Psoas muscle (tissue), 8 donors: Measurements from ENCODE around the gene KLHL10. TPM values are rescaled to one million over a fixed set of nuclear protein-coding genes. Genes with fewer than 3 reads are reported as not detected.

Experiments used
- ATAC-seq, 4 donors: fragments of 200-7000 bp; cut with Tn5 transposase; one replicate each; pipeline ENCODE4 v1.9.1; 2020; ENCODE audit warnings: moderate library complexity in 3 of 4, mild to moderate bottlenecking in 2 of 4
- DNase-seq, 2 donors: peaks; one replicate each; pipeline ENCODE4 v3.0.0-alpha.2; 2020
- H3K27ac ChIP-seq: fragments of 200-600 bp; one replicate; pipeline ENCODE4 v1.8.0; 2022
- H3K27me3 ChIP-seq, 3 donors: fragments of 200-600 bp in 1 of 3; one replicate each; pipeline versions ENCODE4 v1.6.1 to v1.8.0; 2013 to 2022; ENCODE audit warnings: low read length in 2 of 3, mild to moderate bottlenecking in 2 of 3, moderate library complexity in 1 of 3; ENCODE audit not compliant: insufficient read depth in 3 of 3
- H3K36me3 ChIP-seq, 2 donors: fragments of 200-600 bp in 1 of 2; one replicate each; pipeline versions ENCODE4 v1.6.1 to v1.8.0; 2013 to 2022; ENCODE audit warnings: low read depth in 1 of 2, mild to moderate bottlenecking in 1 of 2, moderate library complexity in 1 of 2; ENCODE audit not compliant: insufficient read depth in 1 of 2
- H3K4me1 ChIP-seq: fragments of 200-600 bp; one replicate; pipeline ENCODE4 v1.8.0; 2022
- H3K4me3 ChIP-seq: fragments of 200-600 bp; one replicate; pipeline ENCODE4 v1.8.0; 2022; ENCODE audit warnings: mild to moderate bottlenecking
- H3K9me3 ChIP-seq: fragments of 200-600 bp; one replicate; pipeline ENCODE4 v1.8.0; 2022
- CTCF ChIP-seq: fragments of 200-600 bp; IDR thresholded peaks from one replicate; pipeline ENCODE4 v1.8.0; 2022; ENCODE audit warnings: antibody characterized with exemption
- WGBS, 3 donors: extraction: QIAGEN DNeasy Blood & Tissue Kit; methylation state at CpG; one replicate each; pipeline versions ENCODE4 v1.1.6 to v1.1.7; 2013; 5-methylcytosine and 5-hydroxymethylcytosine counted together
- intact Hi-C, 2 donors: fragments of 100-400 bp; cut with DNase I; formaldehyde crosslinking; loops; one replicate each; pipeline versions ENCODE4 v1.11.0 to v1.14.2; 2022
- polyA plus RNA-seq, 3 donors: library from polyadenylated mRNA; stranded (reverse); fragments of 200-250 nt; gene quantifications; one replicate each; pipeline ENCODE4 v1.2.3, GENCODE V29; 2013
- total RNA-seq, 4 donors: library from RNA; stranded (reverse); fragmentation: NEBNext Ultra II Directional in 2 of 4; extraction: Animal tissue kit (Norgen Biotek cat#: 25700) in 2 of 4; gene quantifications; one replicate each; pipeline versions ENCODE4 v1.2.1 to v1.2.4, GENCODE V29; 2021 to 2023
- donor health status: healthy with polysubstance abuse.
- donor health status: DM: no; HTN: no; CAD: no; lungs with moderate emphysema.
- donor health status: Bipolar disorder and iron deficiency.
- donor health status: healthy.
- donor health status: DM: yes; HTN: yes; CAD: no.
- donor health status: DM: no; HTN: no; CAD: no.
- donor health status: DM: no; HTN: no; CAD: no.
- donor health status: DM: yes; HTN: yes; CAD: no.

Gene KLHL10
- total and polyA plus RNA-seq, 7 donors = 0.04 TPM; not detected in 6

GRCh38 chr17:41894791-41895331 lies 57.2 kb downstream of the KLHL10 start:
- H3K27ac ChIP-seq = no peak overlapping the region
- no peaks in the 10 kb centered on the region for H3K27me3 ChIP-seq
- 52 to 59% (median 52%) methylated on average over 7 of the region's 7 CpGs for WGBS, 3 donors
- H3K4me1 ChIP-seq = no peaks in the 10 kb centered on the region
- TF ChIP-seq CTCF = no peak
- peak; percentile 65 to 76 for DNase-seq
- intact Hi-C loops = no loop called here
- H3K4me3 ChIP-seq = no peak overlapping the region
- ATAC-seq = peak; percentile 34 to 78 (median 56)
- peaks cover 5 to 88% of the 10 kb centered on the region in 2 donors for H3K36me3 ChIP-seq
- no peaks in the 10 kb centered on the region for H3K9me3 ChIP-seq

- Histone ChIP-seq H3K36me3 (peaks cover 5 to 87% of the 10 kb centered on the region in 2 donors), H3K9me3 (no peaks in the 10 kb centered on the region), H3K27ac (no peak overlapping the region), H3K27me3 (no peaks in the 10 kb centered on the region), H3K4me1 (no peaks in the 10 kb centered on the region), H3K4me3 (no peak overlapping the region)
- intact Hi-C loops = no loop called here
- DNase-seq (peak; percentile 47 to 65), ATAC-seq (peak; percentile 24 to 67 (median 42))
- TF ChIP-seq CTCF = no peak
- WGBS, 3 donors = 33 to 49% (median 47%) methylated on average over 5 of the region's 5 CpGs
Measured at GRCh38 chr17:41895617-41896016, 58.0 kb downstream of the KLHL10 start.

DNA sequence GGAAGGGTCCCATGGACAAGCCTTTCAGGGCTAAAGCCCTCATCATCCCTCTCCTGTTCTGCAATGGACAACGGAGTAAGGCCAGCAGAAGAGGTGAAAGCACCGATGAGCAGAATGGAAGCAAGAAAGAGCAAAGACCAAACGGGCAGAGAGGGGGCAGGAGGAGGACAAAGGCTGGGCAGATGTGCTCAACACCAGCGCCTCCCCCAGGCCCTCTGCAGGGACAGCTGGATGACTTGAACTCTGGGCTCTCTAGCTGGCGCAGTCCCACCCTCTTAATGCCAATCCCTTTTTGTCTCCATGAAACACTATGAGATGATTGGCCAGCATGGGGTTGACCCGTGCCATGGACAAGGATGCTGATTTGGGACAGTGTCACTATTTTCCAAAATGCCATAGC lies 59.1 kb downstream of the KLHL10 start:
- H3K27ac ChIP-seq = no peak overlapping the region
- no peaks in the 10 kb centered on the region for H3K4me1 ChIP-seq
- no peaks in the 10 kb centered on the region for H3K9me3 ChIP-seq
- ATAC-seq = no peak
- 81 to 89% (median 85%) methylated on average over 6 of the region's 6 CpGs for WGBS, 3 donors
- no peak for TF ChIP-seq CTCF
- H3K4me3 ChIP-seq = no peak overlapping the region
- no peaks in the 10 kb centered on the region for H3K27me3 ChIP-seq
- DNase-seq = no peak
- intact Hi-C loops = no loop called here
- peaks cover 0 to 88% of the 10 kb centered on the region in 2 donors for H3K36me3 ChIP-seq

Other genes with a start within 250 kb of the KLHL10 start
- under 1 TPM in 2 of 4 donors, not detected in 2; 0.21 to 0.26 TPM for gene KRT16, start 225.1 kb upstream of the KLHL10 start, total RNA-seq
- under 1 TPM in 2 of 3 donors, not detected in 1; 0.07 to 0.09 TPM for gene KRT16, start 225.1 kb upstream of the KLHL10 start, polyA plus RNA-seq
- gene KRT17, start 213.2 kb upstream of the KLHL10 start, total RNA-seq = not detected
- gene KRT17, start 213.2 kb upstream of the KLHL10 start, polyA plus RNA-seq = under 1 TPM; 0.10 to 0.38 (median 0.20) TPM
- 1,000 to 10,000 TPM; 1,399 to 2,094 (median 1,752) TPM for gene EIF1, start 148.9 kb upstream of the KLHL10 start, total RNA-seq
- 1,000 to 10,000 TPM; 1,437 to 2,724 (median 2,114) TPM for gene EIF1, start 148.9 kb upstream of the KLHL10 start, polyA plus RNA-seq
- gene GAST, start 125.5 kb upstream of the KLHL10 start, total RNA-seq = not detected
- gene GAST, start 125.5 kb upstream of the KLHL10 start, polyA plus RNA-seq = not detected
- gene HAP1, start 103.2 kb upstream of the KLHL10 start, total RNA-seq = under 1 TPM in 2 of 4 donors, not detected in 2; 0.06 to 0.14 TPM
- under 1 TPM; under 0.01 to 0.03 (median 0.01) TPM for gene HAP1, start 103.2 kb upstream of the KLHL10 start, polyA plus RNA-seq
- gene JUP, start 51.1 kb upstream of the KLHL10 start, total RNA-seq = 10 to 100 TPM; 19.4 to 55.0 (median 43.5) TPM
- gene JUP, start 51.1 kb upstream of the KLHL10 start, polyA plus RNA-seq = 10 to 100 TPM in 2 of 3 donors, 1 to 10 TPM in 1; 9.4 to 30.3 (median 25.8) TPM
- gene P3H4, start 25.9 kb upstream of the KLHL10 start, total RNA-seq = 1 to 10 TPM; 1.7 to 3.4 (median 2.5) TPM
- gene P3H4, start 25.9 kb upstream of the KLHL10 start, polyA plus RNA-seq = 1 to 10 TPM in 2 of 3 donors, under 1 TPM in 1; 0.58 to 1.5 (median 1.4) TPM
- 1 to 10 TPM; 5.4 to 9.5 (median 6.8) TPM for gene FKBP10, start 24.8 kb upstream of the KLHL10 start, total RNA-seq
- gene FKBP10, start 24.8 kb upstream of the KLHL10 start, polyA plus RNA-seq = 1 to 10 TPM; 3.9 to 5.8 (median 4.7) TPM
- gene NT5C3B, start 1.6 kb upstream of the KLHL10 start, total RNA-seq = 10 to 100 TPM; 12.2 to 19.3 (median 17.7) TPM
- 10 to 100 TPM; 18.3 to 27.5 (median 22.5) TPM for gene NT5C3B, start 1.6 kb upstream of the KLHL10 start, polyA plus RNA-seq
- gene KLHL11, start 27.6 kb downstream of the KLHL10 start, total RNA-seq = 1 to 10 TPM; 2.1 to 3.4 (median 2.5) TPM
- 1 to 10 TPM; 1.1 to 6.1 (median 1.4) TPM for gene KLHL11, start 27.6 kb downstream of the KLHL10 start, polyA plus RNA-seq
- 10 to 100 TPM; 18.6 to 24.1 (median 21.5) TPM for gene ACLY, start 81.1 kb downstream of the KLHL10 start, total RNA-seq
- 10 to 100 TPM; 10.5 to 20.5 (median 17.9) TPM for gene ACLY, start 81.1 kb downstream of the KLHL10 start, polyA plus RNA-seq
- under 1 TPM in 2 of 4 donors, not detected in 2; 0.17 to 0.32 TPM for gene ODAD4, start 92.8 kb downstream of the KLHL10 start, total RNA-seq
- gene ODAD4, start 92.8 kb downstream of the KLHL10 start, polyA plus RNA-seq = under 1 TPM; 0.31 to 0.99 (median 0.63) TPM
- 10 to 100 TPM; 21.0 to 26.8 (median 22.9) TPM for gene CNP, start 129.0 kb downstream of the KLHL10 start, total RNA-seq
- 10 to 100 TPM; 17.6 to 22.6 (median 21.2) TPM for gene CNP, start 129.0 kb downstream of the KLHL10 start, polyA plus RNA-seq
- gene DNAJC7, start 179.6 kb downstream of the KLHL10 start, total RNA-seq = 100 to 1,000 TPM in 1 of 4 donors, 10 to 100 TPM in 3; 66.3 to 102 (median 76.9) TPM
- gene DNAJC7, start 179.6 kb downstream of the KLHL10 start, polyA plus RNA-seq = 100 to 1,000 TPM in 1 of 3 donors, 10 to 100 TPM in 2; 85.4 to 142 (median 93.3) TPM
- gene NKIRAS2, start 182.3 kb downstream of the KLHL10 start, total RNA-seq = 10 to 100 TPM; 35.0 to 46.8 (median 39.4) TPM
- 10 to 100 TPM; 41.5 to 81.1 (median 43.1) TPM for gene NKIRAS2, start 182.3 kb downstream of the KLHL10 start, polyA plus RNA-seq
- gene C17orf113, start 212.8 kb downstream of the KLHL10 start, total RNA-seq = 1 to 10 TPM in 2 of 4 donors, under 1 TPM in 2; 0.56 to 1.2 (median 0.82) TPM
- gene C17orf113, start 212.8 kb downstream of the KLHL10 start, polyA plus RNA-seq = under 1 TPM; 0.08 to 0.22 (median 0.12) TPM